Mammary epithelial cell (primary cell): ENCODE results near the gene IL17C.

Experiments
- CTCF ChIP-seq, 2 donors: IDR thresholded peaks in 1 of 2; conservative IDR thresholded peaks in 1 of 2; 2 replicates each; pipeline ENCODE4 v1.5.1; 2011 to 2012; ENCODE audit warnings: inconsistent platforms in 2 of 2, low read length in 2 of 2, mild to moderate bottlenecking in 2 of 2, control low read depth in 1 of 2, low read depth in 1 of 2; ENCODE audit not compliant: insufficient read depth in 1 of 2; ENCODE audit errors: extremely low read depth in 1 of 2
- EZH2 ChIP-seq: IDR thresholded peaks from 2 replicates; pipeline ENCODE4 v1.6.1; 2012; ENCODE audit warnings: low read length, inconsistent platforms, borderline replicate concordance

GRCh38 chr16:88649924-88650748, 11.8 kb downstream of the IL17C start:
- no peak for TF ChIP-seq CTCF (conservative IDR thresholded peaks at IDR 0.05 in 1 of 2, IDR thresholded peaks at IDR 0.05 in 1 of 2; ENCODE audit: extremely low read depth in 1 of 2, insufficient read depth in 1 of 2, low read depth in 1 of 2, low read length in 2 of 2)
- no peak for TF ChIP-seq EZH2
